ENCODE data around the gene CABP4. TPM values are rescaled to one million over a fixed set of nuclear protein-coding genes. Genes with fewer than 3 reads are reported as not detected.

The CABP4 gene
- total RNA-seq, 4 donors from 2014 or later, result 0.13 to 2.4 (median 0.77) TPM

DNA sequence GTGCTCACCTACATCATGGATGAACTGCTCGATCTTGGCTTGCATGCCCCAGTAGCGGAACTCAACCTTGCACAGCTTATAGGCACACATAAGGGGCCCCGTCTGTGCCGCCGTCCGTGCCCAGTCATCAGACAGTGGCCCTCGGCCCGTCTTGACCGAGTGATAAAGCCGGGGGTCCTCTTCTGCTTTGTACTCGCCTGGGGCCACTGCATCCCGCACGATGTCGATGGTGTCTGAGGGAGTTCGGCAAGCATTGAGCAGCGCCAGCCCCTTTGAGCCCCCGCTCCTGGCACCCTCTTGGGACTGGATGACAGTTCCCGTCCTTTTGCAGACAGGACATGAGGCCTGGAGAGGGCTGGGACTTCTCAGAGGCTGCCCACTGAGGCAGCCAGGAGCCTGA, 46.7 kb downstream of the CABP4 start:
- Histone ChIP-seq H3K36me3 (peaks cover 0 to 49% of the 10 kb centered on the region in 2 donors), H3K4me1 (peaks cover 0 to 40% (median 21%) of the 10 kb centered on the region in 3 donors), H3K9me3 (no peaks in the 10 kb centered on the region), H3K4me3 (no peak overlapping the region), H3K27ac (no peak overlapping the region), H3K27me3 (peaks cover 32% of the 10 kb centered on the region)
- WGBS, 2 donors (ENCODE audit: low coverage in 1 of 2), result no CpG with 5 or more reads among the region's 18 CpGs
- TF ChIP-seq CTCF (IDR thresholded peaks at IDR 0.05) (no peak), POLR2A (IDR thresholded peaks at IDR 0.05) (no peak), EP300 (IDR thresholded peaks at IDR 0.05) (no peak), POLR2AphosphoS5 (IDR thresholded peaks at IDR 0.05) (no peak)
- ATAC-seq, result no peak

GRCh38 chr11:67502328-67502979, 47.3 kb downstream of the CABP4 start:
- Histone ChIP-seq H3K4me1 (peaks cover 0 to 46% (median 27%) of the 10 kb centered on the region in 3 donors), H3K27ac (no peak overlapping the region), H3K4me3 (no peak overlapping the region), H3K9me3 (no peaks in the 10 kb centered on the region), H3K36me3 (peaks cover 0 to 44% of the 10 kb centered on the region in 2 donors), H3K27me3 (peaks cover 32% of the 10 kb centered on the region)
- ATAC-seq, result no peak
- no peak for TF ChIP-seq POLR2A (IDR thresholded peaks at IDR 0.05)
- TF ChIP-seq CTCF (IDR thresholded peaks at IDR 0.05), result no peak
- TF ChIP-seq POLR2AphosphoS5 (IDR thresholded peaks at IDR 0.05), result no peak
- no peak for TF ChIP-seq EP300 (IDR thresholded peaks at IDR 0.05)
- no CpG with 5 or more reads among the region's 18 CpGs for WGBS, 2 donors (ENCODE audit: low coverage in 1 of 2)

DNA sequence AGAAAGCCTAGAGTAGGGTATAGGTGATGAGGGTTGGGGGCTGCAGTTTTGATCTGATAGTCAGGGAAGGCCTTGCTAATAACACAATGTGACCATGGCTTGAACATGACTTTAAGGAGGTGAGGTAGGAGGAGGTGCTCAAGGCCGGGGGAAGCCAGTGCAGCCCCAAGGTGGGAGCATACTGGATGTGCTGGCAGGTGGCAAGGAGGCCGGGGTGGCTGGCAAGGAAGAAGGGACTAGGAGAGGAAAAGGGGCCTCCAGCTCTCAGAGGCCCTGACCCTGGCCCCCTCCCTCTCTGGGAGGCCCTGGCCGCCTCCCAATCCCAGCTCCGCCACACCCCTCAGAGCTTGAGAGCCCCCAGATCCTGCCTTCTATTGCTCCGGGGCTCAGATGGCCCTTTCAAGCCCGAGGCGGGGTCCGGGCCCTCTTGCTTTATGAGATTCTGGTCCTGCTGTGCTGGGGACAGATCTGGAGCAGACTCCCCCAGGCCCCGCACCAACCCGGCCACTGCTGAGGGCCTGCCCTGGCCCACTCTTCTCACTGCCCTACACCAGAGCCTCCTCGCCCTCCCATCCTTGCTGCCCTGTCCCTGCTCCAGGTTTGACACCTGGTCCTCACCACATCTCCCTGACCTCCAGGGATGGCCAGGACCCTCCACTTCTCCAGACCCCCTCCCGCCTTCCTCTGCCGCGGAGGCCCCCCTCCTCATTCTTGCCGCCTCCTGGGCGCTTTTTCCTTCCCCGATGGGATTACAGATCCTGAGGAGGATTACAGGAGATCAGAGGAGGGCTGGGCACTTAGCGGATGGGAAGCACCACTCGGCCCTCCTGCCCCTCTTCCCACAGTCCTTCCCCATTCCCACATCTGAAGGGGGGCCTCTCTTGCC, 48.2 kb downstream of the CABP4 start:
- H3K27me3 ChIP-seq, result peaks cover 32% of the 10 kb centered on the region
- H3K36me3 ChIP-seq, result peaks cover 0 to 35% of the 10 kb centered on the region in 2 donors
- H3K4me1 ChIP-seq, result peaks cover 0 to 50% (median 30%) of the 10 kb centered on the region in 3 donors
- 62 to 83% methylated on average over 4 to 8 of the region's 19 CpGs for WGBS, 2 donors (ENCODE audit: low coverage in 1 of 2)
- ATAC-seq, result no peak
- peak overlapping the region in 1 of 4 donors; percentile 98 for H3K27ac ChIP-seq
- H3K4me3 ChIP-seq, result peak overlapping the region in 1 of 2 donors; percentile 67
- TF ChIP-seq EP300 (IDR thresholded peaks at IDR 0.05) (no peak), POLR2A (IDR thresholded peaks at IDR 0.05) (no peak), CTCF (IDR thresholded peaks at IDR 0.05) (no peak), POLR2AphosphoS5 (IDR thresholded peaks at IDR 0.05) (no peak)
- no peaks in the 10 kb centered on the region for H3K9me3 ChIP-seq

DNA sequence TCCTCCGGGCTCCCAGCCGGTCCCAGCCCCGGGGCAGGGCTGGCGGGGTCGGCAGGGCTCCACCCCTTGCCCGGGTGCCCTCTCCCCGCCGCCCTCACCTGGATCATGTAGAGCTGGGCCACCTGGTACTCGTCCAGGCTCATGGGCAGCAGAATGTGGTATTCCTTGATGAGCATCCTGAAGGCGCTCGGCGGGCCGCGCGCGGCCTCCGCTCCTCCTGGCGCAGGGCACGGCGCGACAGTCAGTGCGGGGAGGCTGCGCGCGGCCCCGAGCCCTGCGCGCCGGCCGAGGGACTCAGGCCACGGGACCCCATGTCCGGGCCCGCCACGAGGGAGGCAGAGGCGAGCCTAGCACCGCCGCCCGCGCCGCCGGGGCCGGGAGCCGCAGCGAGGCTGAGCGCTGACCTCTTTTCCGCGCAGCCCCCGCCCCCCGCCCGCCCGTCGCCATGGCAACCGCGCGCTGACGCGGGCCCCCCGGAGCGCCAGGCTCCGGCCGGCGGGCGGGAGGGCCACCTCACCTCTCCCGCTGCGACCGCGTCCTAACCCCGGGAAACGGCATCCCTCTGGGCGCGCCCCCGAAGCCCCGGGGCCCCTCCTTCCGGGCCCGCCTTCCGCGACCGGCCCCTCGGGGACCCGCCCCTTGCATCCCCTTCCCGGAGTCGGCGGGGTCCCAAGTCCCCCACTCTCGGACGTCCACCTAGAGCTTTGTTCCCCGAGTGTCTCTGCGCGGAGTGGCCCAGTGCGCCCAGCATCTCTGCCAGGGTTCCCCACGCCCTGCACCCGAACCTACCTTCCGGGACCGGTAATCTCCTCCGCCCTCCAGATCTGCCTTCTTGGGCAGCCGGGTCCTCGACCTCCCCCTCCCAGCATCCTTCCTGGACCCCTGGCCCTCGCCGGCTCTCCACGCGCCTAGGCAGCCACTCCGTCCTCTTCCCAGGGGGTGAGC, 49.1 kb downstream of the CABP4 start:
- H3K9me3 ChIP-seq, result no peaks in the 10 kb centered on the region
- TF ChIP-seq POLR2AphosphoS5 (IDR thresholded peaks at IDR 0.05), result no peak
- TF ChIP-seq EP300 (IDR thresholded peaks at IDR 0.05), result no peak
- TF ChIP-seq CTCF (IDR thresholded peaks at IDR 0.05), result no peak
- no peak for TF ChIP-seq POLR2A (IDR thresholded peaks at IDR 0.05)
- ATAC-seq, result no peak
- H3K4me1 ChIP-seq, result peaks cover 0 to 57% (median 34%) of the 10 kb centered on the region in 3 donors
- peak overlapping the region; percentile 60 to 100 (median 96) for H3K27ac ChIP-seq
- 0 to 3% methylated on average over 5 to 12 of the region's 101 CpGs for WGBS, 2 donors (ENCODE audit: low coverage in 1 of 2)
- peaks cover 0 to 29% of the 10 kb centered on the region in 2 donors for H3K36me3 ChIP-seq
- H3K4me3 ChIP-seq, result peak overlapping the region; percentile 45 to 67
- peaks cover 32% of the 10 kb centered on the region for H3K27me3 ChIP-seq
